Measurements from ENCODE around the gene TMC4. TPM values are rescaled to one million over a fixed set of nuclear protein-coding genes. Genes with fewer than 3 reads are reported as not detected.

TMC4 gene
- total RNA-seq, 1 experiment from 2014 or later = 38.9 TPM

GRCh38 chr19:54206831-54207177 lies 33.8 kb upstream of the TMC4 start:
- H3K4me3 ChIP-seq (ENCODE audit: low read depth, low read length) = no peak overlapping the region
- BruUV-seq (replicated peaks) = no TSS peak
- Mint-ChIP-seq H3K27me3 (ENCODE audit: insufficient read depth, unreplicated experiment) (no peaks in the 10 kb centered on the region), H3K36me3 (ENCODE audit: insufficient read depth, unreplicated experiment) (peaks cover 99% of the 10 kb centered on the region), H3K9me3 (ENCODE audit: unreplicated experiment) (no peaks in the 10 kb centered on the region), H3K27ac (ENCODE audit: unreplicated experiment) (no peak overlapping the region), H3K4me3 (ENCODE audit: unreplicated experiment) (no peak overlapping the region), H3K4me1 (ENCODE audit: low read depth, unreplicated experiment) (peaks cover 59% of the 10 kb centered on the region)
- H3K9me3 ChIP-seq = no peaks in the 10 kb centered on the region
- peaks cover 23% of the 10 kb centered on the region for H3K36me3 ChIP-seq (ENCODE audit: control insufficient read depth, insufficient read depth, low read length)
- no peak for DNase-seq
- no peak for TF ChIP-seq CTCF (IDR thresholded peaks at IDR 0.05; ENCODE audit: insufficient read depth in 1 of 2, low read depth in 1 of 2, low read length in 1 of 2, severe bottlenecking in 1 of 2, unreplicated experiment in 1 of 2)
- peaks cover 93% of the 10 kb centered on the region for H3K4me1 ChIP-seq
- CTCF ChIA-PET = no interaction called here
- POLR2A ChIA-PET = interaction anchor here (4.8 kb wide), 1 partner anchor 16 kb away, joined by 36 read pairs; the partner anchor contains the start of genes MBOAT7 and TSEN34
- intact Hi-C loops (cut with micrococcal nuclease; ENCODE audit: unreplicated experiment) = no loop called here
- no peaks in the 10 kb centered on the region for H3K27me3 ChIP-seq (replicated peaks; ENCODE audit: control insufficient read depth, insufficient read depth, low read length)

GRCh38 chr19:54206030-54206830 lies 33.3 kb upstream of the TMC4 start:
- CTCF ChIA-PET = no interaction called here
- H3K4me3 Mint-ChIP-seq (ENCODE audit: unreplicated experiment) = no peak overlapping the region

More at GRCh38 chr19:54206030-54206830, 33.3 kb upstream of the TMC4 start:
- intact Hi-C loops (cut with micrococcal nuclease; ENCODE audit: unreplicated experiment) = no loop called here
- BruUV-seq (replicated peaks) = no TSS peak
- Histone ChIP-seq H3K9me3 (no peaks in the 10 kb centered on the region), H3K4me3 (ENCODE audit: low read depth, low read length) (no peak overlapping the region), H3K4me1 (peaks cover 91% of the 10 kb centered on the region), H3K36me3 (ENCODE audit: control insufficient read depth, insufficient read depth, low read length) (peaks cover 24% of the 10 kb centered on the region), H3K27me3 (replicated peaks; ENCODE audit: control insufficient read depth, insufficient read depth, low read length) (no peaks in the 10 kb centered on the region)
- H3K9me3 Mint-ChIP-seq (ENCODE audit: unreplicated experiment) = no peaks in the 10 kb centered on the region
- H3K27me3 Mint-ChIP-seq (ENCODE audit: insufficient read depth, unreplicated experiment) = no peaks in the 10 kb centered on the region
- DNase-seq = no peak
- H3K27ac Mint-ChIP-seq (ENCODE audit: unreplicated experiment) = no peak overlapping the region
- peaks cover 100% of the 10 kb centered on the region for H3K36me3 Mint-ChIP-seq (ENCODE audit: insufficient read depth, unreplicated experiment)
- no peak for TF ChIP-seq CTCF (IDR thresholded peaks at IDR 0.05; ENCODE audit: insufficient read depth in 1 of 2, low read depth in 1 of 2, low read length in 1 of 2, severe bottlenecking in 1 of 2, unreplicated experiment in 1 of 2)
- H3K4me1 Mint-ChIP-seq (ENCODE audit: low read depth, unreplicated experiment) = peaks cover 56% of the 10 kb centered on the region
- POLR2A ChIA-PET = interaction anchor here (4.8 kb wide), 1 partner anchor 16 kb away, joined by 36 read pairs; the partner anchor contains the start of genes MBOAT7 and TSEN34
